ENCODE results near the gene WDR77. TPM values are rescaled to one million over a fixed set of nuclear protein-coding genes. Genes with fewer than 3 reads are reported as not detected.

WDR77 gene
- total and polyA plus RNA-seq, 2 of the 13 experiments (the other 11 are each of a cell fraction or from before 2014, with no cell fraction given): 90.6 to 108 TPM

DNA sequence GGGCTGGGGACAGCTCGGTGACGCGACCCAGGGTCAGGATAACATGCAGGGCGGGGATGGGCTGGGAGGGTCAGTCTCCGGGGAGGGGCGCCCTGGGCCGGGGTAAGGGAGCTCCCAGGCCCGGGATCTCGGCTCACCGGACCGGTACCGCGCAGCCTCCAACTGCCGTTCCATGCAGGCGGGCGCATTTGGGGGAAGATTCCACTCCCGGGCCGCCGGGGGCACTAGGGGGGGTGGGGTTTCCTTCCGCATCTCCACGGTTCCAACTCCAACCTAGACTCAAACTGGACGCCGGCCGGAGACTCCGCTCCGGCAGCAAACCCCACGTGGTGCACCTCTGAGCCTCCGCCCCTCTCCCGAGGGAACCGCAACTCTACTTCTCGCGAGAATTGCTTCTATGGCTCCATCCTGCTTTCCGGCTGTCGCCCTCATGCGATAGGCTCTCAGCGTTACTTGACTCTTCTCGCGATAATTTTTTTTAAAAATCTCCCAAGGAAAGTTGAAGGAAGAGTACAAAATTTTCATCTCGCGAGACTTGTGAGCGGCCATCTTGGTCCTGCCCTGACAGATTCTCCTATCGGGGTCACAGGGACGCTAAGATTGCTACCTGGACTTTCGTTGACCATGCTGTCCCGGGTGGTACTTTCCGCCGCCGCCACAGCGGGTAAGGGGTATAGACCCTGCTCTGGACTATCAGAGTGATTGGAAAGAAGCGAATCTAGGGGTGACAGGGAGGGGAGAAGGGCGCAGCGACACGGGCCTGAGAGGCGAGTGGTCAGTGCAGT lies at the start of gene WDR77, which contains the start of gene ATP5PB (continued):
- TF ChIP-seq, protein P1, sequence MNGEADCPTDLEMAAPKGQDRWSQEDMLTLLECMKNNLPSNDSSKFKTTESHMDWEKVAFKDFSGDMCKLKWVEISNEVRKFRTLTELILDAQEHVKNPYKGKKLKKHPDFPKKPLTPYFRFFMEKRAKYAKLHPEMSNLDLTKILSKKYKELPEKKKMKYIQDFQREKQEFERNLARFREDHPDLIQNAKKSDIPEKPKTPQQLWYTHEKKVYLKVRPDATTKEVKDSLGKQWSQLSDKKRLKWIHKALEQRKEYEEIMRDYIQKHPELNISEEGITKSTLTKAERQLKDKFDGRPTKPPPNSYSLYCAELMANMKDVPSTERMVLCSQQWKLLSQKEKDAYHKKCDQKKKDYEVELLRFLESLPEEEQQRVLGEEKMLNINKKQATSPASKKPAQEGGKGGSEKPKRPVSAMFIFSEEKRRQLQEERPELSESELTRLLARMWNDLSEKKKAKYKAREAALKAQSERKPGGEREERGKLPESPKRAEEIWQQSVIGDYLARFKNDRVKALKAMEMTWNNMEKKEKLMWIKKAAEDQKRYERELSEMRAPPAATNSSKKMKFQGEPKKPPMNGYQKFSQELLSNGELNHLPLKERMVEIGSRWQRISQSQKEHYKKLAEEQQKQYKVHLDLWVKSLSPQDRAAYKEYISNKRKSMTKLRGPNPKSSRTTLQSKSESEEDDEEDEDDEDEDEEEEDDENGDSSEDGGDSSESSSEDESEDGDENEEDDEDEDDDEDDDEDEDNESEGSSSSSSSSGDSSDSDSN (CRISPR knock-in tag; IDR thresholded peaks at IDR 0.05): 0 out of 2 replicates have a peak, but pooled peaks have one; percentile 29
- TF ChIP-seq HDAC2 (CRISPR knock-in tag; IDR thresholded peaks at IDR 0.05): 0 out of 2 replicates have a peak, but pooled peaks have one; percentile 28
- TF ChIP-seq FOXP4 (CRISPR knock-in tag; IDR thresholded peaks at IDR 0.05): no peak; the same call in 1 of the 2 replicates
- TF ChIP-seq, protein P2, sequence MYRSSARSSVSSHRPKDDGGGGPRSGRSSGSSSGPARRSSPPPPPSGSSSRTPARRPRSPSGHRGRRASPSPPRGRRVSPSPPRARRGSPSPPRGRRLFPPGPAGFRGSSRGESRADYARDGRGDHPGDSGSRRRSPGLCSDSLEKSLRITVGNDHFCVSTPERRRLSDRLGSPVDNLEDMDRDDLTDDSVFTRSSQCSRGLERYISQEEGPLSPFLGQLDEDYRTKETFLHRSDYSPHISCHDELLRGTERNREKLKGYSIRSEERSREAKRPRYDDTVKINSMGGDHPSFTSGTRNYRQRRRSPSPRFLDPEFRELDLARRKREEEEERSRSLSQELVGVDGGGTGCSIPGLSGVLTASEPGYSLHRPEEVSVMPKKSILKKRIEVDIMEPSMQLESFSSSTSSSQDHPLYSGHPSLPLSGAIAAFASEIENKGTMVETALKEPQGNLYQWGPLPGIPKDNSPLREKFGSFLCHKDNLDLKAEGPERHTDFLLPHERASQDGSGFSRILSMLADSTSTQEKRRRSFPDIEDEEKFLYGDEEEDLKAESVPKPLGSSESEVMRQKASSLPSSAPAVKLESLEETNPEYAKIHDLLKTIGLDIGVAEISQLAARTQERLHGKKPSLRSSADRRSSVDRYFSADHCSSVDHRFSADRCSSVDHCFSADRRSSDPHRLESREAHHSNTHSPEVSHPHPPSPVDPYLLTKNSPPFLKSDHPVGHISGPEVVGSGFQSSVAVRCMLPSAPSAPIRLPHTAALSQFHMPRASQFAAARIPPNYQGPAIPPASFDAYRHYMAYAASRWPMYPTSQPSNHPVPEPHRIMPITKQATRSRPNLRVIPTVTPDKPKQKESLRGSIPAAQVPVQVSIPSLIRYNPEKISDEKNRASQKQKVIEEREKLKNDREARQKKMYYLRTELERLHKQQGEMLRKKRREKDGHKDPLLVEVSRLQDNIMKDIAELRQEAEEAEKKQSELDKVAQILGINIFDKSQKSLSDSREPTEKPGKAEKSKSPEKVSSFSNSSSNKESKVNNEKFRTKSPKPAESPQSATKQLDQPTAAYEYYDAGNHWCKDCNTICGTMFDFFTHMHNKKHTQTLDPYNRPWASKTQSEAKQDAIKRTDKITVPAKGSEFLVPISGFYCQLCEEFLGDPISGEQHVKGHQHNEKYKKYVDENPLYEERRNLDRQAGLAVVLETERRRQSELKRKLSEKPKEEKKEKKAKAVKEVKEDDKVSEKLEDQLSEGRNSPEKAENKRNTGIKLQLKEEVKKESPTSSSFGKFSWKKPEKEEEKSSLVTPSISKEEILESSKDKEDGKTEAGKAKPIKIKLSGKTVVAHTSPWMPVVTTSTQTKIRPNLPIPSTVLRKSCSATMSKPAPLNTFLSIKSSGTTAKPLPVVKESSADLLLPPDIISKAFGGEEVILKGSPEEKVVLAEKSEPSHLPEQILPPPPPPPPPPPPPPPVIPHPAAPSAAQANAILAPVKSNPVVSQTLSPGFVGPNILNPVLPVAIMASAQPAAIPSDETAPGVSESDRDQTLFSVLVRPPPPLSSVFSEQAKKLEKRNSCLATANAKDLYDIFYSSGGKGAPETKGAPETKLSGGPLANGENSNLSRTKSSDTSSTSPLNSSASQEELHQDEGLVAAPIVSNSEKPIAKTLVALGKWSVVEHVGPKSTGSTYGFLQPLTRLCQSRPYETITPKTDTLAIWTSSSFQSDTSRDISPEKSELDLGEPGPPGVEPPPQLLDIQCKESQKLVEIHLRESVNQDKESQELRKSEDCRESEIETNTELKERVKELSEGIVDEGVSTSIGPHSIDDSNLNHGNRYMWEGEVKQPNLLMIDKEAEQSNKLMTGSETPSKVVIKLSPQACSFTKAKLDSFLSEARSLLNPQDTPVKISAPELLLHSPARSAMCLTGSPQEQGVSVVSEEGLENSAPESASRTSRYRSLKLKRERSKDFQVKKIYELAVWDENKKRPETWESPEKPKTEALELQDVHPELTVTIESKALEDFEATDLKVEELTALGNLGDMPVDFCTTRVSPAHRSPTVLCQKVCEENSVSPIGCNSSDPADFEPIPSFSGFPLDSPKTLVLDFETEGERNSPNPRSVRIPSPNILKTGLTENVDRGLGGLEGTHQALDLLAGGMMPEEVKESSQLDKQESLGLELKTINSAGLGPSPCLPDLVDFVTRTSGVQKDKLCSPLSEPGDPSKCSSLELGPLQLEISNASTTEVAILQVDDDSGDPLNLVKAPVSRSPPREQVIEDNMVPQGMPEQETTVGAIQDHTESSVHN (CRISPR knock-in tag; IDR thresholded peaks at IDR 0.05): no peak
- TF ChIP-seq, protein P3, sequence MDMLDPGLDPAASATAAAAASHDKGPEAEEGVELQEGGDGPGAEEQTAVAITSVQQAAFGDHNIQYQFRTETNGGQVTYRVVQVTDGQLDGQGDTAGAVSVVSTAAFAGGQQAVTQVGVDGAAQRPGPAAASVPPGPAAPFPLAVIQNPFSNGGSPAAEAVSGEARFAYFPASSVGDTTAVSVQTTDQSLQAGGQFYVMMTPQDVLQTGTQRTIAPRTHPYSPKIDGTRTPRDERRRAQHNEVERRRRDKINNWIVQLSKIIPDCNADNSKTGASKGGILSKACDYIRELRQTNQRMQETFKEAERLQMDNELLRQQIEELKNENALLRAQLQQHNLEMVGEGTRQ (IDR thresholded peaks at IDR 0.05; ENCODE audit: low read depth, low read length): peak; percentile 83
- TF ChIP-seq, protein P3 (CRISPR knock-in tag; IDR thresholded peaks at IDR 0.05; ENCODE audit: borderline replicate concordance): peak; percentile 82; the same call in 1 of the 2 replicates
- TF ChIP-seq ZNF563 (CRISPR knock-in tag; IDR thresholded peaks at IDR 0.05): peak; percentile 45; the same call in 1 of the 2 replicates
- TF ChIP-seq ZMYM4 (CRISPR knock-in tag; IDR thresholded peaks at IDR 0.05): peak; percentile 95
- TF ChIP-seq SPEN (CRISPR knock-in tag; IDR thresholded peaks at IDR 0.05; ENCODE audit: low read depth): peak; percentile 57; the same call in 1 of the 2 replicates
- TF ChIP-seq SP5 (CRISPR knock-in tag; IDR thresholded peaks at IDR 0.05; ENCODE audit: borderline replicate concordance, low read depth): no peak; the same call in 1 of the 2 replicates
- peak; percentile 62 for TF ChIP-seq HNRNPH1 (optimal IDR thresholded peaks at IDR 0.05; ENCODE audit: low read depth, low read length)

Data from HepG2 (cell line).